Panc1 (cell line): ENCODE results near the gene SNRK. TPM values are rescaled to one million over a fixed set of nuclear protein-coding genes. Genes with fewer than 3 reads are reported as not detected.

Source experiments
- ATAC-seq: fragments of 200-7000 bp; cut with Tn5 transposase; 2 replicates; pipeline ENCODE4 v1.9.1; 2020; ENCODE audit warnings: mild to moderate bottlenecking, moderate library complexity
- BruUV-seq: library from RNA; stranded (reverse); fragments of 400-500 nt; replicated peaks from 2 replicates; lab custom pipeline; 2021; lab: Mats Ljungman, UMichigan
- CTCF ChIA-PET: fragments of 300-600 bp; sonication (Branson Sonifier 250); formaldehyde crosslinking; loops from one replicate; lab custom pipeline; 2022; ENCODE audit warnings: antibody characterized with exemption; lab: Charles Lee
- POLR2A ChIA-PET: fragments of 300-600 bp; sonication (Branson Sonifier 250); formaldehyde crosslinking; loops from one replicate; lab custom pipeline; 2022; ENCODE audit warnings: antibody characterized with exemption; lab: Charles Lee
- DNase-seq: peaks from one replicate; pipeline ENCODE4 v3.0.0-alpha.2; 2010; ENCODE audit warnings: low read depth, low spot score
- H3K27ac ChIP-seq: 2 replicates; pipeline ENCODE4 v1.5.1; 2011; ENCODE audit warnings: mild to moderate bottlenecking, low read length, inconsistent platforms
- H3K27me3 ChIP-seq: fragments of 200-500 bp; sonication (Bioruptor generic); 2 replicates; pipeline ENCODE4 v1.6.0; 2014; ENCODE audit warnings: low read length, inconsistent platforms; ENCODE audit not compliant: control insufficient read depth, insufficient read depth
- H3K36me3 ChIP-seq: fragments of 200-500 bp; sonication (Bioruptor generic); 2 replicates; pipeline ENCODE4 v1.5.1; 2014; ENCODE audit warnings: inconsistent platforms, mild to moderate bottlenecking, low read length, moderate library complexity; ENCODE audit not compliant: control insufficient read depth, insufficient read depth
- H3K4me1 ChIP-seq: 2 replicates; pipeline ENCODE4 v1.5.1; 2011; ENCODE audit warnings: inconsistent platforms, mild to moderate bottlenecking, low read length, moderate library complexity; ENCODE audit not compliant: control insufficient read depth, insufficient read depth
- H3K4me3 ChIP-seq, 2 experiments: 2 replicates each; pipeline ENCODE4 v1.5.1; 2011 to 2012; ENCODE audit warnings: low read depth in 2 of 2, low read length in 2 of 2, mild to moderate bottlenecking in 2 of 2, inconsistent platforms in 1 of 2, moderate library complexity in 1 of 2
- H3K9me3 ChIP-seq: fragments of 200-500 bp; sonication (Bioruptor generic); 2 replicates; pipeline ENCODE4 v1.5.1; 2014; ENCODE audit warnings: low read depth, mild to moderate bottlenecking, inconsistent platforms, low read length, moderate library complexity; ENCODE audit not compliant: control insufficient read depth, insufficient read depth
- POLR2AphosphoS5 ChIP-seq: IDR thresholded peaks from 2 replicates; pipeline ENCODE4 v1.6.1; 2012; ENCODE audit warnings: mild to moderate bottlenecking, low read depth, low read length, moderate library complexity
- SIN3A ChIP-seq: IDR thresholded peaks from 2 replicates; pipeline ENCODE4 v1.6.1; 2012; ENCODE audit warnings: low read depth, mild to moderate bottlenecking, low read length, moderate library complexity, borderline replicate concordance; ENCODE audit not compliant: insufficient read depth
- TCF7L2 ChIP-seq: IDR thresholded peaks from 2 replicates; pipeline ENCODE4 v1.6.1; 2011; ENCODE audit warnings: mild to moderate bottlenecking, low read depth, low read length, inconsistent platforms
- in situ Hi-C: cut with HindIII; loops from 2 replicates; pipeline ENCODE4 v1.10.0; 2016; ENCODE audit warnings: low sequenced_read_pairs, low pct_unique_long_range_greater_than_20kb
- intact Hi-C: fragments of 100-400 bp; cut with micrococcal nuclease; formaldehyde crosslinking; loops from one replicate; pipeline ENCODE4 v1.10.0; 2022; ENCODE audit not compliant: unreplicated experiment
- total RNA-seq: library from RNA; stranded (reverse); gene quantifications from one replicate; pipeline ENCODE4 v1.2.1, GENCODE V29; 2021; ENCODE audit not compliant: unreplicated experiment
- TF ChIP-seq, protein P1 (sequence below): fragments of 450-650 bp; IDR thresholded peaks from 2 replicates; pipeline ENCODE4 v1.5.1; 2017; ENCODE audit warnings: mild to moderate bottlenecking
- TF ChIP-seq, protein P2 (sequence below), 2 experiments: IDR thresholded peaks; 2 replicates each; pipeline ENCODE4 v1.6.1; 2011 to 2012; ENCODE audit warnings: low read depth in 2 of 2, control low read depth in 1 of 2, low read length in 1 of 2, mild to moderate bottlenecking in 1 of 2, moderate library complexity in 1 of 2; ENCODE audit not compliant: insufficient read depth in 1 of 2

The SNRK gene
- total RNA-seq, 1 experiment from 2014 or later: 11.0 TPM

DNA sequence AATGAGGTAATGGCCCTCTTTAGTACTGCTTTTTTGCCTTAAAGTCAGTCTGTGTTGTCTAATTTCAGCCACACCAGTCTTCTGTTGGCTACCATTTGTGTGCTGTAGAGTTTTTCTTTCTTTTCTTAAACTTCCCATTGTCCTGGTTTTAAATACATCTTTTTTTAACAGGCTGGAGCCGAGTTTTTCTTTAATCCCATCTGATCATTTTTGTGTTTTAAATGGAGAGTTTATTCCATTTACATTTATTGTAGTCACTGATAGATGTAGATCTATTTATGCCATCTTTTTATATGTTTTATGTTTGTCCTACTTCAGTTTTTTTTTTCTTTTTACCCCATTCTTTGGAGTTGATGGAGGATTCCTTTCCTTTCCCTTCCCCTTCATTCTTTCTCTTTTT is 49.5 kb downstream of the SNRK start:
- POLR2A ChIA-PET: interaction anchor here (0.7 kb wide), 1 partner anchor 618 kb away, joined by 8 read pairs; no protein-coding TSS in a partner anchor
- no peaks in the 10 kb centered on the region for H3K4me1 ChIP-seq
- CTCF ChIA-PET: no interaction called here
- peaks cover 24% of the 10 kb centered on the region; the same call in 1 of the 2 replicates for H3K9me3 ChIP-seq
- no TSS peak for BruUV-seq
- intact Hi-C loops: no loop called here
- no peak overlapping the region for H3K4me3 ChIP-seq
- TF ChIP-seq, protein P1, sequence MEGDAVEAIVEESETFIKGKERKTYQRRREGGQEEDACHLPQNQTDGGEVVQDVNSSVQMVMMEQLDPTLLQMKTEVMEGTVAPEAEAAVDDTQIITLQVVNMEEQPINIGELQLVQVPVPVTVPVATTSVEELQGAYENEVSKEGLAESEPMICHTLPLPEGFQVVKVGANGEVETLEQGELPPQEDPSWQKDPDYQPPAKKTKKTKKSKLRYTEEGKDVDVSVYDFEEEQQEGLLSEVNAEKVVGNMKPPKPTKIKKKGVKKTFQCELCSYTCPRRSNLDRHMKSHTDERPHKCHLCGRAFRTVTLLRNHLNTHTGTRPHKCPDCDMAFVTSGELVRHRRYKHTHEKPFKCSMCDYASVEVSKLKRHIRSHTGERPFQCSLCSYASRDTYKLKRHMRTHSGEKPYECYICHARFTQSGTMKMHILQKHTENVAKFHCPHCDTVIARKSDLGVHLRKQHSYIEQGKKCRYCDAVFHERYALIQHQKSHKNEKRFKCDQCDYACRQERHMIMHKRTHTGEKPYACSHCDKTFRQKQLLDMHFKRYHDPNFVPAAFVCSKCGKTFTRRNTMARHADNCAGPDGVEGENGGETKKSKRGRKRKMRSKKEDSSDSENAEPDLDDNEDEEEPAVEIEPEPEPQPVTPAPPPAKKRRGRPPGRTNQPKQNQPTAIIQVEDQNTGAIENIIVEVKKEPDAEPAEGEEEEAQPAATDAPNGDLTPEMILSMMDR: no peak
- no peak for TF ChIP-seq POLR2AphosphoS5
- ATAC-seq: no peak
- H3K27ac ChIP-seq: no peak overlapping the region
- in situ Hi-C loops: no loop called here
- H3K36me3 ChIP-seq: no peaks in the 10 kb centered on the region; the same call in 1 of the 2 replicates
- no peak for DNase-seq
- H3K27me3 ChIP-seq: no peaks in the 10 kb centered on the region

DNA sequence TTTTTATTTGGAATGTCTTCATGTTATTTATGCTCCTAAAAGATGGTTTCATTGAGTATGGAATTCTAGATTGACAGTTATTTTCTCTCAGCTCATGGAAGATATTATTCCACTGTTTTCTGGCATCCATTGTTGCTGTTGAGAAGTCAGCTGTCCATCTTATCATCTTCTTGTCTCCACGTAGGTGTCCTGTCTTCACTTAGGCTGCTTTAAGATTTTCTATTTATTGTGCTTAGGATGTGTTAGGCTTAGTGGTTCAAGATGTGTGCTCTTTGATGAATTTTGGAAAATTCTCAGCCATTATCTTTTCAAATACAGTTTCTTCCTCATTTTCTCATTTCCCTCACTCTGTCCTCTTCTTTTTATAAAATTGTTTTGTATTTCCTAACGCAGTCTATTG is 52.0 kb downstream of the SNRK start:
- ATAC-seq: no peak
- H3K36me3 ChIP-seq: peaks cover 2% of the 10 kb centered on the region
- in situ Hi-C loops: no loop called here
- H3K9me3 ChIP-seq: peaks cover 24% of the 10 kb centered on the region; the same call in 1 of the 2 replicates
- no TSS peak for BruUV-seq
- no peak overlapping the region for H3K4me3 ChIP-seq
- ChIA-PET POLR2A (no interaction called here), CTCF (no interaction called here)
- DNase-seq: no peak
- H3K27ac ChIP-seq: no peak overlapping the region
- intact Hi-C loops: no loop called here
- no peaks in the 10 kb centered on the region for H3K27me3 ChIP-seq
- no peaks in the 10 kb centered on the region for H3K4me1 ChIP-seq
- no peak for TF ChIP-seq TCF7L2
- TF ChIP-seq, protein P2, sequence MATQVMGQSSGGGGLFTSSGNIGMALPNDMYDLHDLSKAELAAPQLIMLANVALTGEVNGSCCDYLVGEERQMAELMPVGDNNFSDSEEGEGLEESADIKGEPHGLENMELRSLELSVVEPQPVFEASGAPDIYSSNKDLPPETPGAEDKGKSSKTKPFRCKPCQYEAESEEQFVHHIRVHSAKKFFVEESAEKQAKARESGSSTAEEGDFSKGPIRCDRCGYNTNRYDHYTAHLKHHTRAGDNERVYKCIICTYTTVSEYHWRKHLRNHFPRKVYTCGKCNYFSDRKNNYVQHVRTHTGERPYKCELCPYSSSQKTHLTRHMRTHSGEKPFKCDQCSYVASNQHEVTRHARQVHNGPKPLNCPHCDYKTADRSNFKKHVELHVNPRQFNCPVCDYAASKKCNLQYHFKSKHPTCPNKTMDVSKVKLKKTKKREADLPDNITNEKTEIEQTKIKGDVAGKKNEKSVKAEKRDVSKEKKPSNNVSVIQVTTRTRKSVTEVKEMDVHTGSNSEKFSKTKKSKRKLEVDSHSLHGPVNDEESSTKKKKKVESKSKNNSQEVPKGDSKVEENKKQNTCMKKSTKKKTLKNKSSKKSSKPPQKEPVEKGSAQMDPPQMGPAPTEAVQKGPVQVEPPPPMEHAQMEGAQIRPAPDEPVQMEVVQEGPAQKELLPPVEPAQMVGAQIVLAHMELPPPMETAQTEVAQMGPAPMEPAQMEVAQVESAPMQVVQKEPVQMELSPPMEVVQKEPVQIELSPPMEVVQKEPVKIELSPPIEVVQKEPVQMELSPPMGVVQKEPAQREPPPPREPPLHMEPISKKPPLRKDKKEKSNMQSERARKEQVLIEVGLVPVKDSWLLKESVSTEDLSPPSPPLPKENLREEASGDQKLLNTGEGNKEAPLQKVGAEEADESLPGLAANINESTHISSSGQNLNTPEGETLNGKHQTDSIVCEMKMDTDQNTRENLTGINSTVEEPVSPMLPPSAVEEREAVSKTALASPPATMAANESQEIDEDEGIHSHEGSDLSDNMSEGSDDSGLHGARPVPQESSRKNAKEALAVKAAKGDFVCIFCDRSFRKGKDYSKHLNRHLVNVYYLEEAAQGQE (IDR thresholded peaks at IDR 0.05; ENCODE audit: insufficient read depth in 1 of 2, low read depth in 2 of 2, low read length in 1 of 2): no peak

GRCh38 chr3:43340403-43340802 is 54.1 kb downstream of the SNRK start:
- Histone ChIP-seq H3K9me3 (peaks cover 22% of the 10 kb centered on the region; the same call in 1 of the 2 replicates), H3K27ac (no peak overlapping the region), H3K27me3 (no peaks in the 10 kb centered on the region), H3K36me3 (peaks cover 2% of the 10 kb centered on the region), H3K4me1 (no peaks in the 10 kb centered on the region), H3K4me3 (no peak overlapping the region)
- BruUV-seq: no TSS peak
- TF ChIP-seq SIN3A: no peak
- TF ChIP-seq TCF7L2: no peak
- TF ChIP-seq, protein P1: no peak
- TF ChIP-seq, protein P2 (IDR thresholded peaks at IDR 0.05; ENCODE audit: insufficient read depth in 1 of 2, low read depth in 2 of 2, low read length in 1 of 2): no peak
- TF ChIP-seq POLR2AphosphoS5: no peak
- intact Hi-C loops: no loop called here
- DNase-seq (no peak), ATAC-seq (no peak)
- ChIA-PET POLR2A (no interaction called here), CTCF (no interaction called here)
- in situ Hi-C loops: no loop called here
